Panc1 (cell line): ENCODE measurements around the gene ERCC1.

Experiments used
- CTCF ChIP-seq: fragments of 450-650 bp; IDR thresholded peaks from 2 replicates; pipeline ENCODE4 v1.5.1; 2017; ENCODE audit warnings: mild to moderate bottlenecking
- POLR2AphosphoS5 ChIP-seq: IDR thresholded peaks from 2 replicates; pipeline ENCODE4 v1.6.1; 2012; ENCODE audit warnings: mild to moderate bottlenecking, low read depth, low read length, moderate library complexity

GRCh38 chr19:45468803-45469131 lies 45.0 kb upstream of the ERCC1 start:
- TF ChIP-seq CTCF (no peak), POLR2AphosphoS5 (no peak)
